Liver (tissue), 9 donors: ENCODE results near the gene B3GAT3. TPM values are rescaled to one million over a fixed set of nuclear protein-coding genes. Genes with fewer than 3 reads are reported as not detected.
A peak's percentile ranks its signal among the peaks of the same experiment; 100 is the strongest.

Experiments
- DNase-seq: peaks from one replicate; pipeline ENCODE4 v3.0.0-alpha.2; 2017; ENCODE audit warnings: low spot score
- H3K27ac ChIP-seq, 2 donors: one replicate each; pipeline ENCODE4 v1.7.0; 2013; ENCODE audit warnings: inconsistent platforms in 2 of 2, low read length in 2 of 2, control low read depth in 1 of 2, low read depth in 1 of 2, mild to moderate bottlenecking in 1 of 2
- H3K27me3 ChIP-seq, 4 donors: one replicate each; pipeline versions ENCODE4 v1.6.1 to v1.7.0; 2013; ENCODE audit warnings: low read length in 3 of 4, inconsistent platforms in 1 of 4, mild to moderate bottlenecking in 1 of 4, moderate library complexity in 1 of 4; ENCODE audit not compliant: control insufficient read depth in 4 of 4, insufficient read depth in 4 of 4
- H3K36me3 ChIP-seq, 4 donors: one replicate each; pipeline versions ENCODE4 v1.6.1 to v1.7.0; 2013; ENCODE audit warnings: low read length in 3 of 4, mild to moderate bottlenecking in 3 of 4, low read depth in 1 of 4, moderate library complexity in 1 of 4; ENCODE audit not compliant: control insufficient read depth in 4 of 4, insufficient read depth in 3 of 4
- H3K4me1 ChIP-seq, 4 donors: one replicate each; pipeline versions ENCODE4 v1.6.1 to v1.7.0; 2013; ENCODE audit warnings: low read length in 3 of 4, mild to moderate bottlenecking in 3 of 4, moderate library complexity in 1 of 4; ENCODE audit not compliant: control insufficient read depth in 4 of 4, insufficient read depth in 4 of 4
- H3K4me3 ChIP-seq, 3 donors: one replicate each; pipeline versions ENCODE4 v1.6.1 to v1.7.0; 2013; ENCODE audit warnings: low read length in 3 of 3, control low read depth in 1 of 3, low read depth in 1 of 3, mild to moderate bottlenecking in 1 of 3
- H3K9ac ChIP-seq, 2 donors: one replicate each; pipeline ENCODE4 v1.7.0; 2013; ENCODE audit warnings: low read length in 2 of 2, mild to moderate bottlenecking in 2 of 2, moderate library complexity in 2 of 2, control low read depth in 1 of 2, low read depth in 1 of 2
- H3K9me3 ChIP-seq, 4 donors: one replicate each; pipeline versions ENCODE4 v1.6.1 to v1.7.0; 2013; ENCODE audit warnings: low read length in 3 of 4; ENCODE audit not compliant: control insufficient read depth in 4 of 4
- EGR1 ChIP-seq, 2 donors: IDR thresholded peaks; 2 replicates each; pipeline ENCODE4 v1.6.1; 2016 to 2018; ENCODE audit warnings: antibody characterized with exemption in 2 of 2, low read depth in 2 of 2
- FOXA1 ChIP-seq: IDR thresholded peaks from 2 replicates; pipeline ENCODE4 v1.6.1; 2016; ENCODE audit warnings: antibody characterized with exemption
- FOXA2 ChIP-seq: IDR thresholded peaks from 2 replicates; pipeline ENCODE4 v1.6.1; 2016; ENCODE audit warnings: antibody characterized with exemption
- GABPA ChIP-seq, 2 donors: IDR thresholded peaks in 1 of 2; conservative IDR thresholded peaks in 1 of 2; 2 replicates each; pipeline ENCODE4 v1.6.1; 2016; ENCODE audit warnings: antibody characterized with exemption in 2 of 2, mild to moderate bottlenecking in 1 of 2, moderate library complexity in 1 of 2
- HNF4A ChIP-seq, 2 donors: conservative IDR thresholded peaks; 2 replicates each; pipeline ENCODE4 v1.6.1; 2016; ENCODE audit warnings: antibody characterized with exemption in 2 of 2, mild to moderate bottlenecking in 2 of 2
- HNF4G ChIP-seq: IDR thresholded peaks from 2 replicates; pipeline ENCODE4 v1.6.1; 2016; ENCODE audit warnings: antibody characterized with exemption
- JUND ChIP-seq, 2 donors: IDR thresholded peaks; 2 replicates each; pipeline ENCODE4 v1.6.1; 2016; ENCODE audit warnings: antibody characterized with exemption in 2 of 2
- NR2F2 ChIP-seq: IDR thresholded peaks from 2 replicates; pipeline ENCODE4 v1.6.1; 2016; ENCODE audit warnings: antibody characterized with exemption
- RAD21 ChIP-seq, 2 donors: IDR thresholded peaks; 2 replicates each; pipeline ENCODE4 v1.6.1; 2016; ENCODE audit warnings: antibody characterized with exemption in 2 of 2, mild to moderate bottlenecking in 2 of 2
- RXRA ChIP-seq, 2 donors: IDR thresholded peaks; 2 replicates each; pipeline ENCODE4 v1.6.1; 2017 to 2018; ENCODE audit warnings: antibody characterized with exemption in 2 of 2, mild to moderate bottlenecking in 1 of 2
- SP1 ChIP-seq: IDR thresholded peaks from 2 replicates; pipeline ENCODE4 v1.6.1; 2018; ENCODE audit warnings: antibody characterized with exemption, mild to moderate bottlenecking
- TAF1 ChIP-seq: conservative IDR thresholded peaks from 2 replicates; pipeline ENCODE4 v1.6.1; 2016; ENCODE audit warnings: antibody characterized with exemption, mild to moderate bottlenecking
- YY1 ChIP-seq: IDR thresholded peaks from 2 replicates; pipeline ENCODE4 v1.6.1; 2016; ENCODE audit warnings: antibody characterized with exemption, mild to moderate bottlenecking
- WGBS: extraction: QIAGEN DNeasy Blood & Tissue Kit; methylation state at CpG from one replicate; pipeline ENCODE4 v1.1.7; 2013; 5-methylcytosine and 5-hydroxymethylcytosine counted together
- polyA plus RNA-seq, 2 donors: library from polyadenylated mRNA; stranded (reverse) in 1 of 2; unstranded in 1 of 2; fragments of 200-250 nt in 1 of 2; fragments of >200 nt in 1 of 2; fragmentation: Nextera tagmentation in 1 of 2; extraction: Ambion mirVana in 1 of 2; gene quantifications; one replicate each; pipeline versions ENCODE4 v1.2.1 to v1.2.3, GENCODE V29; 2013 to 2015
- total RNA-seq, 2 donors: library from RNA; depleted of rRNA; stranded (reverse); fragments of >200 nt; gene quantifications; one replicate each; pipeline ENCODE4 v1.2.3, GENCODE V29; 2014
- TF ChIP-seq, protein P1 (sequence below): IDR thresholded peaks from 2 replicates; pipeline ENCODE4 v1.6.1; 2016; ENCODE audit warnings: antibody characterized with exemption
- TF ChIP-seq, protein P2 (sequence below): IDR thresholded peaks from 2 replicates; pipeline ENCODE4 v1.6.1; 2016; ENCODE audit warnings: antibody characterized with exemption, mild to moderate bottlenecking
- TF ChIP-seq, protein P3 (sequence below): IDR thresholded peaks from 2 replicates; pipeline ENCODE4 v1.6.1; 2016; ENCODE audit warnings: antibody characterized with exemption
- TF ChIP-seq, protein P4 (sequence below): IDR thresholded peaks from 2 replicates; pipeline ENCODE4 v1.6.1; 2016; ENCODE audit warnings: antibody characterized with exemption
- TF ChIP-seq, protein P5 (sequence below): fragments of 150-350 bp; IDR thresholded peaks from 2 replicates; pipeline ENCODE4 v1.5.1; 2017; ENCODE audit warnings: improper control_type of control experiment, low read depth, low read length; ENCODE audit not compliant: missing input control
- donor health status: healthy.
- donor health status: healthy.
- donor health status: healthy.
- donor health status: healthy.
- donor health status: healthy.

The B3GAT3 gene
- total and polyA plus RNA-seq, 4 donors, result 13.1 to 29.2 (median 17.8) TPM

DNA sequence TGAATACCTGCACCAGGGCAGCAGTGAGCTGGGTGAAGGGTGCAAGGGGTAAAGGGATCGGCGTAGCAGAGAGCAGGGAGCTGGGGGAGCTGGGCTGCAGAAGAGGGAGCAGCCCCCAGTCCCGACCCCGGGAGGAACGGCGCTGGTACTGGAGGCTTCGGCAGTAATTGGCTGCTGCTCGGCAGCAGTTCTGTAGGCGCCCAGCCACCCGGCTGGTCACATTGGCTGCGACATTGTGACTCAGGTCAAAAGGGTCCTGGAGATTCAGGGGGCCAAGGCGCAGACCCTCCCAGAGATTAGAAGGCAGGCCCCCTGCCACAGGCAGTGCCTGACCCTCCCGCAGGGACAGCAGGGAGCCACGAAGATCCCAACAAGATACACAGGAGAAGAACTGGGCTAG lies 45.9 kb downstream of the B3GAT3 start:
- no peak overlapping the region for H3K9ac ChIP-seq
- H3K27me3 ChIP-seq, result no peaks in the 10 kb centered on the region
- 78% methylated on average over 14 of the region's 14 CpGs for WGBS
- DNase-seq, result no peak
- peaks cover 6 to 33% (median 24%) of the 10 kb centered on the region in 4 donors for H3K4me1 ChIP-seq
- no peak for TF ChIP-seq FOXA1
- peak overlapping the region; percentile 95 to 96 for H3K27ac ChIP-seq
- H3K9me3 ChIP-seq, result no peaks in the 10 kb centered on the region
- peaks cover 4 to 38% (median 24%) of the 10 kb centered on the region in 4 donors for H3K36me3 ChIP-seq
- H3K4me3 ChIP-seq, result no peak overlapping the region

DNA sequence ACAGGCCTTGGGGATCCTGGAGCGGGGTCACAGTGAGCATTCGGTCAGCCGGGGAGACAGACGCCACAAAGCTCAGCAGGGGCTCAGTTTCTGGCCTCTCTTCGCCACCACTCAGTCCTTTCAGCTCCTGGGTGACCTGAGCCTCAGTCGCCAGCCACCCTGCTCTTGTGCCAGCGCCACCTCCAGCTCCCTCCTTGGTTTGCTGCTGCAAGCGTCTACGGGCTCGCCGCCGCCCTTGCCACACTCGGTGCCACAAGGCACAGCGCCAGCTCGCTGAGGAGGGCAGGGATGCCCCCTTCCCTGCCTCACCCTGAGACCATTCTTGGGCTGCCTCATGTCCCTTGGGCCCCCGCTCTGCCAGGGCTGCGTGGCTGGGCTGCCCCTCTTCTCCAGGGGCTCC lies 46.6 kb downstream of the B3GAT3 start:
- no peak for DNase-seq
- peak overlapping the region; percentile 95 to 96 for H3K27ac ChIP-seq
- H3K27me3 ChIP-seq, result no peaks in the 10 kb centered on the region
- peaks cover 6 to 33% (median 24%) of the 10 kb centered on the region in 4 donors for H3K4me1 ChIP-seq
- peak overlapping the region; percentile 70 to 98 for H3K9ac ChIP-seq
- no peaks in the 10 kb centered on the region for H3K9me3 ChIP-seq
- H3K36me3 ChIP-seq, result peaks cover 6 to 42% (median 29%) of the 10 kb centered on the region in 4 donors
- TF ChIP-seq, protein P1, sequence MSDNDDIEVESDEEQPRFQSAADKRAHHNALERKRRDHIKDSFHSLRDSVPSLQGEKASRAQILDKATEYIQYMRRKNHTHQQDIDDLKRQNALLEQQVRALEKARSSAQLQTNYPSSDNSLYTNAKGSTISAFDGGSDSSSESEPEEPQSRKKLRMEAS, result no peak
- TF ChIP-seq GABPA (IDR thresholded peaks at IDR 0.05 in 1 of 2, conservative IDR thresholded peaks at IDR 0.05 in 1 of 2), result no peak
- no peak for TF ChIP-seq FOXA2
- TF ChIP-seq RAD21 (IDR thresholded peaks at IDR 0.05), result no peak
- no peak for TF ChIP-seq YY1
- no peak for TF ChIP-seq FOXA1
- TF ChIP-seq RXRA (IDR thresholded peaks at IDR 0.05), result no peak
- TF ChIP-seq, protein P2, sequence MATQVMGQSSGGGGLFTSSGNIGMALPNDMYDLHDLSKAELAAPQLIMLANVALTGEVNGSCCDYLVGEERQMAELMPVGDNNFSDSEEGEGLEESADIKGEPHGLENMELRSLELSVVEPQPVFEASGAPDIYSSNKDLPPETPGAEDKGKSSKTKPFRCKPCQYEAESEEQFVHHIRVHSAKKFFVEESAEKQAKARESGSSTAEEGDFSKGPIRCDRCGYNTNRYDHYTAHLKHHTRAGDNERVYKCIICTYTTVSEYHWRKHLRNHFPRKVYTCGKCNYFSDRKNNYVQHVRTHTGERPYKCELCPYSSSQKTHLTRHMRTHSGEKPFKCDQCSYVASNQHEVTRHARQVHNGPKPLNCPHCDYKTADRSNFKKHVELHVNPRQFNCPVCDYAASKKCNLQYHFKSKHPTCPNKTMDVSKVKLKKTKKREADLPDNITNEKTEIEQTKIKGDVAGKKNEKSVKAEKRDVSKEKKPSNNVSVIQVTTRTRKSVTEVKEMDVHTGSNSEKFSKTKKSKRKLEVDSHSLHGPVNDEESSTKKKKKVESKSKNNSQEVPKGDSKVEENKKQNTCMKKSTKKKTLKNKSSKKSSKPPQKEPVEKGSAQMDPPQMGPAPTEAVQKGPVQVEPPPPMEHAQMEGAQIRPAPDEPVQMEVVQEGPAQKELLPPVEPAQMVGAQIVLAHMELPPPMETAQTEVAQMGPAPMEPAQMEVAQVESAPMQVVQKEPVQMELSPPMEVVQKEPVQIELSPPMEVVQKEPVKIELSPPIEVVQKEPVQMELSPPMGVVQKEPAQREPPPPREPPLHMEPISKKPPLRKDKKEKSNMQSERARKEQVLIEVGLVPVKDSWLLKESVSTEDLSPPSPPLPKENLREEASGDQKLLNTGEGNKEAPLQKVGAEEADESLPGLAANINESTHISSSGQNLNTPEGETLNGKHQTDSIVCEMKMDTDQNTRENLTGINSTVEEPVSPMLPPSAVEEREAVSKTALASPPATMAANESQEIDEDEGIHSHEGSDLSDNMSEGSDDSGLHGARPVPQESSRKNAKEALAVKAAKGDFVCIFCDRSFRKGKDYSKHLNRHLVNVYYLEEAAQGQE, result no peak
- TF ChIP-seq, protein P3, sequence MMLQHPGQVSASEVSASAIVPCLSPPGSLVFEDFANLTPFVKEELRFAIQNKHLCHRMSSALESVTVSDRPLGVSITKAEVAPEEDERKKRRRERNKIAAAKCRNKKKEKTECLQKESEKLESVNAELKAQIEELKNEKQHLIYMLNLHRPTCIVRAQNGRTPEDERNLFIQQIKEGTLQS, result no peak
- TF ChIP-seq, protein P4, sequence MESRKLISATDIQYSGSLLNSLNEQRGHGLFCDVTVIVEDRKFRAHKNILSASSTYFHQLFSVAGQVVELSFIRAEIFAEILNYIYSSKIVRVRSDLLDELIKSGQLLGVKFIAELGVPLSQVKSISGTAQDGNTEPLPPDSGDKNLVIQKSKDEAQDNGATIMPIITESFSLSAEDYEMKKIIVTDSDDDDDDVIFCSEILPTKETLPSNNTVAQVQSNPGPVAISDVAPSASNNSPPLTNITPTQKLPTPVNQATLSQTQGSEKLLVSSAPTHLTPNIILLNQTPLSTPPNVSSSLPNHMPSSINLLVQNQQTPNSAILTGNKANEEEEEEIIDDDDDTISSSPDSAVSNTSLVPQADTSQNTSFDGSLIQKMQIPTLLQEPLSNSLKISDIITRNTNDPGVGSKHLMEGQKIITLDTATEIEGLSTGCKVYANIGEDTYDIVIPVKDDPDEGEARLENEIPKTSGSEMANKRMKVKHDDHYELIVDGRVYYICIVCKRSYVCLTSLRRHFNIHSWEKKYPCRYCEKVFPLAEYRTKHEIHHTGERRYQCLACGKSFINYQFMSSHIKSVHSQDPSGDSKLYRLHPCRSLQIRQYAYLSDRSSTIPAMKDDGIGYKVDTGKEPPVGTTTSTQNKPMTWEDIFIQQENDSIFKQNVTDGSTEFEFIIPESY, result no peak
- TF ChIP-seq HNF4G, result no peak
- TF ChIP-seq EGR1 (IDR thresholded peaks at IDR 0.05; ENCODE audit: low read depth in 2 of 2), result no peak
- no peak for TF ChIP-seq SP1
- TF ChIP-seq TAF1, result no peak
- no peak for TF ChIP-seq JUND (IDR thresholded peaks at IDR 0.05)
- no peak for TF ChIP-seq NR2F2
- TF ChIP-seq, protein P5, sequence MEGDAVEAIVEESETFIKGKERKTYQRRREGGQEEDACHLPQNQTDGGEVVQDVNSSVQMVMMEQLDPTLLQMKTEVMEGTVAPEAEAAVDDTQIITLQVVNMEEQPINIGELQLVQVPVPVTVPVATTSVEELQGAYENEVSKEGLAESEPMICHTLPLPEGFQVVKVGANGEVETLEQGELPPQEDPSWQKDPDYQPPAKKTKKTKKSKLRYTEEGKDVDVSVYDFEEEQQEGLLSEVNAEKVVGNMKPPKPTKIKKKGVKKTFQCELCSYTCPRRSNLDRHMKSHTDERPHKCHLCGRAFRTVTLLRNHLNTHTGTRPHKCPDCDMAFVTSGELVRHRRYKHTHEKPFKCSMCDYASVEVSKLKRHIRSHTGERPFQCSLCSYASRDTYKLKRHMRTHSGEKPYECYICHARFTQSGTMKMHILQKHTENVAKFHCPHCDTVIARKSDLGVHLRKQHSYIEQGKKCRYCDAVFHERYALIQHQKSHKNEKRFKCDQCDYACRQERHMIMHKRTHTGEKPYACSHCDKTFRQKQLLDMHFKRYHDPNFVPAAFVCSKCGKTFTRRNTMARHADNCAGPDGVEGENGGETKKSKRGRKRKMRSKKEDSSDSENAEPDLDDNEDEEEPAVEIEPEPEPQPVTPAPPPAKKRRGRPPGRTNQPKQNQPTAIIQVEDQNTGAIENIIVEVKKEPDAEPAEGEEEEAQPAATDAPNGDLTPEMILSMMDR, result no peak
- TF ChIP-seq HNF4A (conservative IDR thresholded peaks at IDR 0.05), result no peak
- H3K4me3 ChIP-seq, result peak overlapping the region; percentile 53 to 71 (median 59)
- 73% methylated on average over 17 of the region's 17 CpGs for WGBS
